Thoracic aorta (tissue), 2 donors: ENCODE results near the gene CD151. TPM values are rescaled to one million over a fixed set of nuclear protein-coding genes. Genes with fewer than 3 reads are reported as not detected.
A peak's percentile ranks its signal among the peaks of the same experiment; 100 is the strongest.

Experiments
- ATAC-seq: fragments of 150-250 bp; one replicate; pipeline ENCODE4 v1.8.0; 2017; ENCODE audit warnings: low read depth; ENCODE audit not compliant: insufficient number of reproducible peaks, low FRiP score
- DNase-seq: peaks from one replicate; pipeline ENCODE4 v3.0.0-alpha.2; 2020; ENCODE audit warnings: low spot score
- H3K27ac ChIP-seq, 2 donors: fragments of 200-600 bp; sonication (generic); 1 replicate in 1 of 2; 2 replicates in 1 of 2; pipeline ENCODE4 v1.5.1; 2016; ENCODE audit warnings: mild to moderate bottlenecking in 2 of 2, moderate library complexity in 2 of 2
- H3K27me3 ChIP-seq: fragments of 200-600 bp; sonication (generic); replicated peaks from 2 replicates; pipeline ENCODE4 v1.6.0; 2016; ENCODE audit warnings: mild to moderate bottlenecking; ENCODE audit not compliant: insufficient read depth
- H3K36me3 ChIP-seq: fragments of 200-600 bp; sonication (generic); one replicate; pipeline ENCODE4 v1.5.1; 2016
- H3K4me1 ChIP-seq, 2 donors: fragments of 200-600 bp; sonication (generic); 1 replicate in 1 of 2; 2 replicates in 1 of 2; pipeline versions ENCODE4 v1.5.1 to v1.6.0; 2016; ENCODE audit warnings: low read depth in 2 of 2, mild to moderate bottlenecking in 1 of 2; ENCODE audit not compliant: control insufficient read depth in 1 of 2
- H3K4me3 ChIP-seq: fragments of 200-600 bp; sonication (generic); 2 replicates; pipeline ENCODE4 v1.5.1; 2016; ENCODE audit warnings: mild to moderate bottlenecking
- H3K9me3 ChIP-seq: fragments of 200-600 bp; sonication (generic); 2 replicates; pipeline ENCODE4 v1.5.1; 2016
- CTCF ChIP-seq: fragments of 200-600 bp; sonication (generic); IDR thresholded peaks from one replicate; pipeline ENCODE4 v1.5.1; 2019; ENCODE audit warnings: antibody characterized with exemption
- total RNA-seq, 2 donors: library from RNA; depleted of rRNA; stranded (reverse); fragments of >200 nt; gene quantifications; one replicate each; pipeline versions ENCODE4 v1.1.0 to v1.2.3, GENCODE V29; 2016

The CD151 gene
- total RNA-seq, 2 donors from 2014 or later = 532 to 1,455 TPM

- Histone ChIP-seq H3K27me3 (no peaks in the 10 kb centered on the region), H3K36me3 (peaks cover 18% of the 10 kb centered on the region), H3K4me1 (peaks cover 23 to 31% of the 10 kb centered on the region in 2 donors), H3K9me3 (no peaks in the 10 kb centered on the region), H3K27ac (peak within 1 kb of the TSS; percentile 99 to 100), H3K4me3 (peak within 1 kb of the TSS; percentile 98)
- no peak for DNase-seq
- no peak for ATAC-seq
- no peak for TF ChIP-seq CTCF
Observed at GRCh38 chr11:818396-819128, 14.2 kb upstream of the CD151 start, which contains the start of gene PNPLA2. Gene PNPLA2 (plus strand): TSS chr11:818914. CDS start chr11:819719, 805 bp downstream.

GRCh38 chr11:819129-819931 lies 13.4 kb upstream of the CD151 start:
- peak; percentile 62 for ATAC-seq
- Histone ChIP-seq H3K9me3 (no peaks in the 10 kb centered on the region), H3K27ac (peak overlapping the region; percentile 99 to 100), H3K4me3 (peak overlapping the region; percentile 98), H3K4me1 (peaks cover 23 to 31% of the 10 kb centered on the region in 2 donors), H3K36me3 (peaks cover 22% of the 10 kb centered on the region), H3K27me3 (no peaks in the 10 kb centered on the region)
- peak; percentile 70 for DNase-seq
- TF ChIP-seq CTCF = peak; percentile 63

- peak; percentile 56 for ATAC-seq
- no peak for TF ChIP-seq CTCF
- Histone ChIP-seq H3K36me3 (peaks cover 26% of the 10 kb centered on the region), H3K9me3 (no peaks in the 10 kb centered on the region), H3K4me3 (peak overlapping the region; percentile 98), H3K27me3 (no peaks in the 10 kb centered on the region), H3K27ac (peak overlapping the region; percentile 99 to 100), H3K4me1 (peaks cover 23 to 31% of the 10 kb centered on the region in 2 donors)
- peak; percentile 70 for DNase-seq
Observed at GRCh38 chr11:819943-820649, 12.7 kb upstream of the CD151 start.

- DNase-seq = peak; percentile 86
- no peaks in the 10 kb centered on the region for H3K27me3 ChIP-seq
Observed at GRCh38 chr11:820655-821511, 11.9 kb upstream of the CD151 start.

More at GRCh38 chr11:820655-821511, 11.9 kb upstream of the CD151 start:
- ATAC-seq = peak; percentile 52
- H3K9me3 ChIP-seq = no peaks in the 10 kb centered on the region
- peaks cover 23 to 31% of the 10 kb centered on the region in 2 donors for H3K4me1 ChIP-seq
- peaks cover 34% of the 10 kb centered on the region for H3K36me3 ChIP-seq
- TF ChIP-seq CTCF = no peak
- peak overlapping the region; percentile 99 to 100 for H3K27ac ChIP-seq
- peak overlapping the region; percentile 98 for H3K4me3 ChIP-seq
